Measurements from ENCODE around the gene CATSPERE.

Gene CATSPERE, protein sequence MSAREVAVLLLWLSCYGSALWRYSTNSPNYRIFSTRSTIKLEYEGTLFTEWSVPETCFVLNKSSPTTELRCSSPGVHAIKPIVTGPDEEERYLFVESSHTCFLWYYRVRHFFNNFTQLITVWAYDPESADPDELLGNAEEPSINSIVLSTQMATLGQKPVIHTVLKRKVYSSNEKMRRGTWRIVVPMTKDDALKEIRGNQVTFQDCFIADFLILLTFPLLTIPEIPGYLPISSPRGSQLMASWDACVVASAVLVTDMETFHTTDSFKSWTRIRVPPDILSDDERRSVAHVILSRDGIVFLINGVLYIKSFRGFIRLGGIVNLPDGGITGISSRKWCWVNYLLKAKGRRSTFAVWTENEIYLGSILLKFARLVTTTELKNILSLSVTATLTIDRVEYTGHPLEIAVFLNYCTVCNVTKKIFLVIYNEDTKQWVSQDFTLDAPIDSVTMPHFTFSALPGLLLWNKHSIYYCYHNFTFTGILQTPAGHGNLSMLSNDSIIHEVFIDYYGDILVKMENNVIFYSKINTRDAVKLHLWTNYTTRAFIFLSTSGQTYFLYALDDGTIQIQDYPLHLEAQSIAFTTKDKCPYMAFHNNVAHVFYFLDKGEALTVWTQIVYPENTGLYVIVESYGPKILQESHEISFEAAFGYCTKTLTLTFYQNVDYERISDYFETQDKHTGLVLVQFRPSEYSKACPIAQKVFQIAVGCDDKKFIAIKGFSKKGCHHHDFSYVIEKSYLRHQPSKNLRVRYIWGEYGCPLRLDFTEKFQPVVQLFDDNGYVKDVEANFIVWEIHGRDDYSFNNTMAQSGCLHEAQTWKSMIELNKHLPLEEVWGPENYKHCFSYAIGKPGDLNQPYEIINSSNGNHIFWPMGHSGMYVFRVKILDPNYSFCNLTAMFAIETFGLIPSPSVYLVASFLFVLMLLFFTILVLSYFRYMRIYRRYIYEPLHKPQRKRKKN

DNA sequence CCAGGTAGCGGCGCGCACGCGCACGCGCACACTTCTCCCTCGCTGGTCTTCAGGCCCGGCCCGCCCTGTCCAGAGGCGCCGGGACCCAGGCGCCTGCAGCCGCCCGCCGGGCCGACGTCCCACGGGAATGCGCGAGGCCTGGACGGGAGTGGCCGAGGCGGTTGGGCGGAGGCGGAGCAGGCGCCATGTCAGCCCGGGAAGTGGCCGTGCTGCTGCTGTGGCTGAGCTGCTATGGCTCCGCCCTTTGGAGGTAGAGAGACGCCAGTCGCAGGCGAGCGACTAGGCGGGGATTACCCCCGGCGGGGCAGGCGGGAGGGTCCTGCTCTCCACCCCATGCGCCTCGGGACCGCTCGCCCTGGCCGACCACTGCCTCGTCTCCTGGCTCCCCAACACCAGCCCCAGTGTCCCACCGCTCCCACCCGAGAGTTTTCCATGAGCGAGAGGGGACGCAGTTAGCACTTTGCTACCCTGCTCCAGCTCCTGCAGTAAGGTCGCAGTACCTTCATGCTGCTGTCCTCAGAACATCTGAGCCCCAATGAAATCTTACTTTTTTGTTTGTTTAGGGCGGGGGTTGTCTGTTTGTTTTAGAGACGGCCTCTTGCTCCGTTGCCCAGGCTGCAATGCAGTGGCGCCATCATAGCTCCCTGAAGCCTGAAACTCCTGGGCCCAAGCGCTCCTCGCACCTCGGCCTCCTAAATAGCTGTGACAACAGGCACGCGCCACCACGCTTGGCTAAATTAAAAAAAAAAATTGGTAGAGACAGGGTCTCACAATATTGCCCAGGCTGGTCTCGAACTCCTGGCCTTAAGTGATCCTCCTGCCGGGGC, at the start of gene CATSPERE:
Gene CATSPERE (plus strand): TSS at position 29 of the 827 bp plus-strand sequence. CDS start 157 bp downstream, at position 186.
- DNase-seq (ENCODE audit: low read depth in 2 of 2): peak in 1 of 2 experiments; percentile 41

DNA sequence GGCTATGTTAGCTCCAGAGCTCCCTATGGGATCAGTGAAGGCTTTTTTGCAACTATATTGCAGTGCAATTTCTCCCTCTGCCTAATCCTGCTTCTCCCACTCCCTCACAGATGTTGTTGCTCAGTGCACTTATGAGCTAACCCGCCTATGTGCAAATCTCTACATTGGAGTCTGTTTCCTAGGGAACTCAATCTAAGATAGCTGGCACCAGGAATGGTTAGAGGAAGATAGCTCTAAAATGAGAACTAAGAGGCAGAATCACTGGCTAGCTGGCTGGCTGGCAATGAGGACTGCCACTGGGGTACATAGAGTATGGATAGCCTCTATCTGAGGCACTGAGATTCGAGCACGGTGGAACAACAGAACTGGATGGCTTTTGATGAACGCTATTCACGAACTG, 48.9 kb upstream of the CATSPERE start:
- no peak for DNase-seq (ENCODE audit: low read depth in 2 of 2)

DNA sequence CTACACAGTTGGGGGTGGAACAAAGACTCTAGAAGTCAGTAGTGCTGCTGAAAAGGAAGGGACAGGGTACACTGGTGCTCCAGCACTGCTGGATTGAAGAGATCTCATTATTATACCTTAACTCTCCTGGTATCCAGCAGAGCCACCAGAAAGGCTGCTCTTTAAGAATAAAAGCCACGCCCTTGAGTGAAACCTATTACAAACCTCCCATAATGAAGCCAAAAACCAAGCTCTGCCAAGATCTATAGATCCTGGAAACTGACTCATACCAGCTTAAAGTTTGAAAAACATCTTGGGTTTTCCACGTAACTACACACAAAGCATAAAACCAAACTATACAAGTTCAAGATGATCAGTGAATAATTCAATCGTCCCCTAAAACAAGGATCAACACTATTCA, 47.3 kb upstream of the CATSPERE start:
- DNase-seq (ENCODE audit: low read depth in 2 of 2): no peak

DNA sequence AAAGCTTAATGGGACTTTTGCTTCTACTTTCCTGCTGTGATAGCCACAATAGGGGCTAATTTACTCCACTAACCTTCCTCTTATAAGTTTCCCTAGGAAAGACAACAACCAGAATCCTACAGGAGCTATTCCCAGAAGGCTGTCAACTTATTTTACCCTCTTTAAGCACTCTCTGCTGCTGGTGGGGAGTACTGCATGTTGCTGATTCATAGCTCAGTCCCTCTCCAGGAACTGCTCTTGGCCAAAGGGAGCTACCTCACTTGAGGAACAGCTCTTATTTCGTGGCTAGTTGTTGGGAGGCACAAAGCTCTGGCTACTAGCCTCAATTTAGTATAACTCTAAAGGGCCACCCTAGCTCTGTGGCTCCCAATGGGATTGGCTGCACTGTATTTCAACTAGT, 46.5 kb upstream of the CATSPERE start:
- DNase-seq (ENCODE audit: low read depth in 2 of 2): peak in 1 of 2 experiments; percentile 17

DNA sequence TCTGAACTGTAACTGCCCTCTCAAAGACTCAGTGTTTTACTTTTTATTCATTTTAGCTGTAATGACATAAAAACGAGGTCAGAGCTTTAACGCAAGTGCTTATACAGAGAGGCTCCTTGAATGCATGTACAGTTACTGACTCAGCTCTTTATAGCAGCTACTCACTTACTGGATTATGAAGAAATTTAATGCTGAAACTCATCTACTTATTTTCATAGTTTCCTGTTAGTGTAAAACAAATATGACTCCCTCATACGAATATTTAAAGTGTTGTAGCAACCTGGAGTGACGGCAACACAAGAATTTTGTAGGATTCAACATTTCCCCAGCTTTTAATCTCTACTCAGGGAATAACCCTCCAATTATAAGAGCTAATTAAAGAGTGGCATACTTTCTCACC, 42.0 kb upstream of the CATSPERE start:
- DNase-seq (ENCODE audit: low read depth in 2 of 2): no peak

DNA sequence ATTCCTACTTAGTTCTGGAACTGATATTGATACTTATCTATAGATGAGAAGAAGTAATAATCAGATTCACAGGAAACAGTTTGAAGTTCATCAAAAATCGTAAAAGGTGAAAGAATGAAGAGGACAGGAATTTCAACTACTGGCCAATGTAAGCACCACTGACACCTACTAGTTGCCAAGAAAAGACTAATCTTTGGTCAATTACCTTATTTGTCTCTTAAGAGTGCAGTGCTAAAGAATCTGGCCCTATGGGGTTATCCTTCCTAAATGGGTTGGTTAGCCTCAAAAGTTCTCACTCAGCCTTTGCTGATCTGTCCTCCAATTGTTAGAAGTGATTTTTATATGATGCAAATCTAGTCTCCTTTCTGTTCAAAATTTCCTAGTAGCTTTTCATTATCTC, 38.9 kb upstream of the CATSPERE start:
- DNase-seq (ENCODE audit: low read depth in 2 of 2): no peak

DNA sequence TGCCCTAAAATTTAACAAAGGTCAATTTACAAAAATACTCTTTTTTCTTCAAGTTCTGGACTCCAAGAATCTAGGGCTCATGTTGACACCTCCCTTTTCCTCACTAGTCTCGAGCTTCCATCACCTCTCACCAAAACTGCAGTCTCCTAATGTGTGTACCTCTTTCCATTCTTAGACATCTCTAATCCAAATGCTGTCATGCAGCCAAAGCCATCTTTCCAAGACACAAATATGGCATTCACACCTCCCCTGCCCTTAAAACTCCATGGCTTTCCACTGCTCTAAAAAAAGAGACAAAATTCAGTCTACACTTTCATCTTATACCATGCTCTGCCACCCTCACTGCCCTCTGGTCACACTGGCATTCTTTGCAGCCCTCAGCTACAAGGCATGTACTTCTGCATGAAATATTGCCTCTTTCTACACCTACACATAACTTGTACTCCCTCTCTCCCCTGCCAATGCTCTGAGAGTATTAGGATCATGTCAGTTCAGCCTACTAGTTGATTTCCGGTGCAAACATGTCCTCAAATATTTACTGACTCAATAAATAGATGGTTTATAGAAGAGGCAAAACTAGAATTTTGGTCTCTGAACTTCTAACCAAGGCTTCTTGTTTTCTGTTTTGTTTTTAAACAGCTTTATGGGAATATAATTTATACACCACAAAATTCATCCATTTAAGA, 36.3 kb upstream of the CATSPERE start:
- no peak for DNase-seq (ENCODE audit: low read depth in 2 of 2)

DNA sequence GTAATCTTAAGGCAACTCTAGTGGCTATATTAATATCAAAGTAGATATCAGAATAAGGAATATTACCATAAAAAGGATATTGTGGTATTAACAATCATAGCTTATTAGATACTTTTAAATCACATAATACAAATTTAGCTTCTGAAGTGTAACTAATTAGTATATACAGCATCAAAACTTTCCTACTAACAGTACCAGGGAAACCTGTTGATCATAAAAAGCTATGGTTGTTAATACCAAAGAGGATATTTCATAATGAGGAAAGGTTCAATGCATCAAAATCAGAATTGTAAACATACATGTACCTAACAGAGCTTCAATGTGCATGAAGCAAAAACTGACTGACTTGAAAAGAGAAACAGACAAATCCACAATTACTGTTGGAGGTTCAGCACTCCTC, 33.4 kb upstream of the CATSPERE start:
- no peak for DNase-seq (ENCODE audit: low read depth in 2 of 2)

DNA sequence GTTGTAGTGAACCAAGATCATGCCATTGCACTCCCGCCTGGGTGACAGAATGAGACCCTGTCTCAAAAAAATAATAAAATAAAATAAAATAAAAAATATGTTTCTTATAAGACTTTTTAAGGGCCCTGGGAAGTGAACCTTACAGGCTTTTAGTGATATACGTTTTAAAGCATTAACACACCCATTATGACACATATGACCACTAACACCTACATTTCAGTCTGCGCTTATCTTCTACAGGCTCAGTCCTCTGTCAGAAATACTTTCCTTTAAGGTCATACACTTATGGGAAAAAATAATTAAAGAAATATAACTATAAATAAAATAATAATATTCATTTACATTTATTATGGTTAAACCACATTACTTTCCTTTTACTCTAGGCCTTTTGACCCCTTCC, 31.3 kb upstream of the CATSPERE start:
- DNase-seq (ENCODE audit: low read depth in 2 of 2): no peak

DNA sequence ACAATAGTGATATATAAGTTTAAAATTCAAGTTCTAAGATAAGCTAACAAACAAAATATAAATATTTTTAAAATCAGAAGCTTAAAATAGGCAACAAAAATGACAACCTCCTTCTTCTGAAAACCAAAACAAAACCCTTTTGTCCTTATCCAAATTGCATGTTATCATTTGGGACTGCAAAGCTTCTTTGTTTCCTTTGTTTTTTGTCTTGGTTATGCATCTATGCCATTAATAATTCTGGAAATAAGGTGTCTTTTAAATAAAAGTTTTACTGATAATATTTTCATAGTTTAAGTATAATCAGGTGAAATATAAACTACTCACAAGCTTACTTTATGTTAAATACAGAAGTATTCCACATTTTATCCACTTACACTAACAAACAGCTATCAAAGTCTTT, 29.9 kb upstream of the CATSPERE start:
- DNase-seq (ENCODE audit: low read depth in 2 of 2): no peak

DNA sequence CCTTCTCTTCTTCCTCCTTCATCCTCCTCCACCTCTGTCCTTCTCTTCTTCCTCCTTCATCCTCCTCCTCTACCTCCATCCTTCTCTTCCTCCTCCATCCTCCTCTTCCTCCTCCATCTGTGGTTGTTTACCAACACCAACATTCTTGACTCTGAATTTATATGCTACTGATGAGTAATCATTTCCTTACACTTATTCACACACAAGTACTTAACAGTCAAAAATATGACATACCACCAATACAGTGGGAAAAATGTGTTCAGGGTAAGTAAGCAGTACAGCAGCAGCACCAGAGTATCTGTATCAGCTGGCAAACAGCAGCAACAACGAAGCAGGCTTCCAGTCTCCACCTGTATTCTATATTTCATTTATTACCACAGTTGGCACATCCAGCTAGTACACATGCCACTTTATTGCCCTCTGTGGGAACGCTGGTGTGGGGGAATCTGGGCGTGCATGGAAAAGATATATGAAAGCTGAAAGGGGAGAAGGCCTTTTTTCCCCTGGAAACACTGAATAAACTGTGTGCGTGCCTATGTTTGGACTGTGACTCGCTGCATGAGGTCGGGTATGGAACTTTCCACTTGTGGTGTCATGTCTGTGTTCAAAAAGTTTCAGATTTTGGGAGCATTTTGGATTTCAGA, 25.4 kb upstream of the CATSPERE start:
- peak in 1 of 2 experiments; percentile 24 for DNase-seq (ENCODE audit: low read depth in 2 of 2)

DNA sequence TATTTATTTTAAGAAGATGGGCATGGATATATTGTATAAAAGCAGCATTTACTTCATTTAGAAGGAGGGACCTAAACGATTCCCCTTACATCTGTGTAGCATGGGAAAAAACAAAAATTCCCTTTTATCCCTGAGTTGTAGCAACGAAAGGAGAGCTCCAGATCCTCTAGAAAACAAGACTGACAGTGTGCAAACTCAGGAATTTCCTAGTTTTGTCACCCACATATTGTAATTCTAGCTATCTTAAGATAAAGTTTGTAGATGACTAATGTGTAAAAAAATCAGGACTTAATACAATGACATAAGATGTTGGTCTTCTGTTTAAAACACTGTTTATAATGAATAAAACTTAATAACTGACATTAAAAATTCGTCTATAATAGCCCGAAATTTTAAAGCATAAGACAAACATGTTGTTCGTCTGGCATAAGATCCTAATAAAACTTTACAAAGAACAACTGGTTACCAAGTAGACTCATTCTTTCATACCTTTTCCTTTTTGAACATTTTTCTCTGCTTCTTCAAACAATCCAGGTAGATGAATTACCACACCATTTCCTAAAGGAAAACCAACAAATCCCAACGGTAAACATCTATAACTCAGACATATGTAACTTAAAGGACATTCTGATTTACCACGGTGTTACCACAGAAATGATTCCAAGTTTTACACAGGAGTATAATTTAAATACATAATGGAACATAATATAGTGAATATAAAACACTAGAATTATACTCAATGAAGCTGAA, 24.6 kb upstream of the CATSPERE start:
- DNase-seq (ENCODE audit: low read depth in 2 of 2): no peak

DNA sequence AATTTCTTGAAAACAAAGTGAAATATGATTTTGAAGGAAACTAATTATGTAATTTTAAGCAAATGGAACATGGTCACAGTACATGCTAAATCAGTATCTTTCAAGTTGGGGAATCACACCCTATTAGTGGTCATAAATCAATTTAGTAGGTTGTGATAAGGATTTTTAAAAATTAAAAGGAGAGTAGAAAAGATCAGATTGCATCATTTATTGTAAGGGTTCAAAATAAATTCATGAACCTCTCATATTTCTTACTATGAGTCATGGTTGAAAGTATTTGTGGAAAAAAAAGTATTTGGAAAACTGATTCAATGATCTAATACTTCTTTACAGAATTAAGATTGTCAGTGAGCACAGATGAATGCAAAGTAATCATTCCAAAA, 24.0 kb upstream of the CATSPERE start:
- DNase-seq (ENCODE audit: low read depth in 2 of 2): peak in 1 of 2 experiments; percentile 24

DNA sequence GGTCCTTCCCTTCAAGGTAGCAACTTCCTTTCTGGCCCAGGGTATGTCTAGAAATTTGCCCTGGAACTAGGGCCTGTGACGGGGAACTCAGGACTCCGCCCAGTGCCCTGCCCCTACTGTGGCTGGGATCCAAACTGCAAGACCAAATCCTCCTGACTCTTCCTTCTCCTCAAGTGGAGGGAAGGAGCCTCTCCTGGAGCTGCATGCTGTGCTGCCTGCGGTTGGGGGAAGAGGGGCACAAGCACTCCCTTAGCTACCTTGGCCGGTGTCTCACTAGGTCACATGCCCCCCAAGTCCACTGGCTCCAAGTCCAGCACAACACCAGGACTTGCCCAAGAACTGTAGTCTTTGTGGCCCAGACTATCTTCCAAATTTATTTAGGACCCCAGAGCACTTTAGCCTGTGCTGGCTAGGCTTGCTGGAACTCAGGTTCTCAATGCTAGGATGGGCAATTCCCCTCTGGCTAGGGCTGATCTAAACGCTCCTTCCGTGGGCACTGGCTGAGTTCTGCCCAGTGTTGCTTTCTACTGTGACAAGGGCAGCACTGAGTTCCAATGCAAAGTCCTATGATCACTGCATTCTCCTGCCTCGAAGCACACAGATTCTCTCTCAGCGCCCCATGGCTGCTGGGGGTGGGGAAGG, 21.6 kb upstream of the CATSPERE start:
- no peak for DNase-seq (ENCODE audit: low read depth in 2 of 2)

DNA sequence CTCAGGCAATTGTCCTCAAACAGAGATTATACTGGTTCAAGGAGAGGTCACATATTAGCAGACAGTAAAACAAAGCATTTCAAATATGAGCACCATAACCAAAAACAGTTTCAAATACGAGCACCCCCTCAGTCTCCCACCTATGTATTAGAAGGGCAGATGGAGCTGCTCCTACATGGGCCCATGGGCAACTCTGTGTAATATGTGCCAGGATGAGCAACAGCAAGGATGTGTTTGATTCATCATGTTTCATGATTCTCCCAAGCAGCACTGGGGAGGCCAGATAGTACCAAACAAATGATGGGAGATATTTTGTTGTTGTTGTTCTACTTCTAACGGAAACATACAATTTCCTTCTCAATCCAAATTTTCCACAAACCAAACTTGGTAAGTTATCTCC, 18.2 kb upstream of the CATSPERE start:
- no peak for DNase-seq (ENCODE audit: low read depth in 2 of 2)

DNA sequence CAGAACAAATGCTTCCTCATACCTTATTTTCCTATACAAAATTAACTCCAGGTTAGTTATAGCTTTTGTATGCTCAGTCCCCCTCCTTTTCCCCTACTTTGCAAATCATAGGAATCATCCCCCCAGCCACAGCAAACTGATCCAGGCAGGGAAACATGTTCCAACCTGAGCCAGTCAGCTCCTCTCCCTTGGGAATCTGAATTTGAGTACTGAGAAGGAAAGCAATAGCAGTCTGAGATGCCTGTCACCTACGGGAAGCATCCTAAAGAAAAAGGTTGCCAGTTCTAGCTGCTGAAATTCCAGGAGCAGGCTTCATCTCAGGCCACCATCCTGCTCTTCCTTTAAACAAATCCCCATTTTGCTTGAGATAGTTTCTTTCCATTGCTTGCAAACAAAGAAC, 16.2 kb upstream of the CATSPERE start:
- DNase-seq (ENCODE audit: low read depth in 2 of 2): no peak

DNA sequence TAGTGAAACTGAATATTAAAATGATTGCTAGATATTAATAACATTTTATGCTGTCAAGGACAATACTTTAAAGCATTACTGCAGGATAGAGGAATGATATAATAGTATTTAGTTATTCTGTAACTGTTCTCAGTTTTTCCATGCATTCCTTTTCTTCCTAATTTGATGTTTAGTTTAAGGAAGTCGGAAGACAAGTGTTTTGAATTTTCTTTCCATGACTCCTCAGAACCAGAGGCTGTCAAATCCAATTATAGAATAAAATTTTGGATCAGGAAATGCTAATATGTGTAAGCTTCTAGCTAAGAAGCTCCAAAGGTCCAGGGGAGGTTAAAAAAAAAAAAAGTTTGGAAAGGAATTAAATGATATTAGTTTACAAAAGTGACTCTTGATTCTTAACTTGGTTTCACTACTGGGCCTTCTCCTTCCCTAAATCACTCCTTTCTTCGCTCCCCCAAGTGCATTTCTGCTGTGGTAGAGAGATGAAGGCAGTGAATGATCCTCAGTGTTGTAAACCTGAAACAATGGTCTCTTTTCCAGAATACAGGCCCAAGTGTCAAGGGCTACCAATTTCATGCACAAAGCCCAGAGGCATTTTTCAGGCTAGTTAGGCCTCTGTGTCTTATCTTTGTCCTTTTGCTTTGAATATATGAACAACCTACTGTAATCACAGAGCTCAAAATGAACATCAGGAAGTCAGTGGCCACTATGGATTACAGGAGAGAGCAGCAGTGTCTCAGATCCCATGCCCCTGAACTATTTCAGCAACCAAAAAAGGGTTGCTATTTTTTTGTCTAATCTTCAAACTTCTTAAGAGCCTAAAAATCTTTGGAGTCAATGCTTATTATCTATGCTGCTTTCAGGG, 15.5 kb upstream of the CATSPERE start:
- peak in 1 of 2 experiments; percentile 20 for DNase-seq (ENCODE audit: low read depth in 2 of 2)

DNA sequence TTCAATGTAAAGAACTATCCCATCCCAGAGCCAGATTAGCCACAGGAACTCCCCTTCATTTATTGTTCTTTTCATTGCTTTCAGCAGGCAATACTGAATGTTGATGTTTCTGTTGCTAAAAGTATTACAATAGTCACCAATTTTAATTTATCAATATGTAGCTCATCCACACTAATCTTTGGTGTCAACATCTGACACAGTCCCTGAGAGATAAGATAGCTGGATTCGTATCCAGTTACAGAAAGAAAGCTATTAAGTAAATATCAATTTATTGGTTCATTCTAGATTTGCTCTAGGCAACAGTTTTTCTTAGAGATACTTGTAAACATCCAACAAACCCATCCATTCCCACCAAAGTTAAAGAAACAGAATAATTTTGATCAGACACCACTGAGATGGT, 14.0 kb upstream of the CATSPERE start:
- DNase-seq (ENCODE audit: low read depth in 2 of 2): no peak

DNA sequence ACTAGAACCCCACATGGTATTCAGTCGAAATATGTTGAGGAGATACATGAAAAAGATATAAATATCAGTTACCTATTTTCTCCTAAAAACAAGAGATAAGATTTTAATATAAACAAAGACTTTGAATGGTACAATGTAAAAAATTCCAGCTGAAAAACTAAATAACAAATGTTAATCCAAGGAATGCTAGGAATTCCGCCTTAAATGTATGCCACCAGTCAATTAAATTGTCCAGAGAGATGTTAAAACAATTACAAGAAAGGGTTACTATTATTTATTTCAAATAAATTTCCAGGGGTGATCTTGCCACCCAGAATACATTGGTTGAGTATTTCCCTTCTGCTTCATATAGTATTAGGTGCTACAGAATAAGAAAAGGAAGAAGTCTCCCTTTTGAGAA, 13.5 kb upstream of the CATSPERE start:
- no peak for DNase-seq (ENCODE audit: low read depth in 2 of 2)

All from fibroblast of skin of left biceps (primary cell).